CD4-positive, alpha-beta T cell treated with Interleukin-4 for 1 hour (primary cell): ENCODE data around the gene NCAN.
"Not testable (repeated sequence)": the region's sequence is repeated elsewhere in the genome, so short reads cannot be mapped to it uniquely, and the experiment has no call there.

Source experiments
- DNase-seq, 2 donors: peaks; one replicate each; pipeline ENCODE4 v3.0.0-alpha.2; 2020 to 2022

Gene NCAN

GRCh38 chr19:19201697-19202630, 9.8 kb upstream of the NCAN start:
- DNase-seq = no peak

DNA sequence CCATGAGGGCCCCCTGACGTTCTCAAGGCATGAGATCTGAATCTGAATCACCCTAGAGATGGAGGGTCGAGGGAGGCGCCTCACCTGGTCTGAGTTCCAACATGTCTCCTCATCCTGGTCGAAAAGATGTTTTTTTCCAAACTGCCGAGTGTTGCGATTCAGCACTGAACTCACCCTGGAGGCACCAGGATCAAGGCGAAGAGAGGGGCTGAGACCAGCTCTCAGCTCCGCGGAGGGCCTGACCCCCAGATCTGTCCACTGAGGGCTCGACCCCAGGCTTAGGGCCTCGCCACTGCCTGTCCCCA, 9.1 kb upstream of the NCAN start:
- no peak for DNase-seq

- peak; percentile 92 to 93 for DNase-seq
Observed at GRCh38 chr19:19203012-19203856, 8.5 kb upstream of the NCAN start, which contains the start of gene NR2C2AP. TSS of gene NR2C2AP (minus strand) at chr19:19203414. CDS start at chr19:19203060, 354 bp downstream.

DNA sequence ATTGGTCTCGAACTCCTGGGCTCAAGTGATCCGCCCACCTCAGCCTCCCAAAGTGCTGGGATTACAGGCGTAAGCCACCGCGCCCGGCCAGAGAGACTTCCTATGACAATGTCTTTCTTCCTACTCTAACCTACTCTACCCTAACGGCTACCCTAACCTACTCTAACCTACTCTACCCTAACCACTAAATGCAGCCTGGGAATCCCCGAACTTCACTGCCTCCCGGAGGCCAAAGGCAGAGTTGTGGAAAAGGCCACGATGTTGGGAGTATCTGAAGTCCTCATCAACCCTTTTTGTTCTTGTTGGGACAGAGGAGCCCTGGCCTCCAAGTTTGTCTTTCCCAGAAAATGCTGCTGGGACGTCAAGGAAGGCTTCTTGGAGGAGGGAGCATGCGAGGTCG, 7.6 kb upstream of the NCAN start:
- DNase-seq = no peak

DNA sequence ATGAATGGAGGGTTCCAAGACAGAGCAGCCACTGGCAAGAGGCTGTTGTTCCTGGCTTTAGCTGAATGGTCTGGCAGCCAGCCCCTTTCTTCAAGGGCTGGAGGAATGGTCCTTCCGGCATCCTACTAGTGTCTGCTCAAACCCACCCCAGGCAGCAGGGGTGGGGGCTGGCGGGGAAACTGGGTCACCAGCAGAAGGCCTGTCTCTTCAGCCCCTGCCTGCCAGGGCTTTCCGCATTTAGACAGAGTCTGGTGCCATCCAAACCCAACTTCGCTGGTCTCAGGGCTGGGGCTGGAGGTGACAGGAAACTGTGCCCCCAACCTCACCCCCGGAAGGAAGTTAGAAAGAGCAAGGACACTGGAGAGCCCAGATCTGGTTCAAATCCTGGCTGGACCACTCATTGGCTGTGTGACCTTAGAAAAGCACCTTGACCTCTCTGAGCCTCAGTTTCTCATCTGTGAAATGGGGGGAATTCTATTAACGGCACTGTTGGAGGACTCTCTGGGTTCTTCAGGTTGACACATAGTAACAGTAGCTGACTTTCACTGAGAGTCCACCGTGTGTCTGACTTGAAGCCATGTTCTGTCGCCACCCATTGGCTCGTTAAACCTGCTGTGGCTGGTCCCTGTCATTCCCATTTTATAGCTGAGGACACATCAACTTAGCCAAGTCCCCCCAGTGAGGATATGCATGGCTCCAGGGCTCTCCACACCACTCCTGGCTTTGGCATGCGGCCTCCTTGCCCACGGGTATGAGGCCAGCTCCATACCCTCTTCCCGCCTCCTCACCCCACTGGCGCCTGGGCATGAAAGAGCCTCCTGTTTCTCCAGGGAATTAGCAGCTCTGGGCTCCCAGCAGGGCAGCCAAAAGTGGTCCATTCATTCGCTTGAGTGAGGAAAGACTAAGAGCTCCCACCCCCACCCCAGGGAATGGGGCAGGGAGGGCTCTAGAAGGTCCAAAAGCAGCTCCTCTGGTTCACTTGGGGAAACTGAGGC, 6.0 kb upstream of the NCAN start:
- no peak for DNase-seq

DNA sequence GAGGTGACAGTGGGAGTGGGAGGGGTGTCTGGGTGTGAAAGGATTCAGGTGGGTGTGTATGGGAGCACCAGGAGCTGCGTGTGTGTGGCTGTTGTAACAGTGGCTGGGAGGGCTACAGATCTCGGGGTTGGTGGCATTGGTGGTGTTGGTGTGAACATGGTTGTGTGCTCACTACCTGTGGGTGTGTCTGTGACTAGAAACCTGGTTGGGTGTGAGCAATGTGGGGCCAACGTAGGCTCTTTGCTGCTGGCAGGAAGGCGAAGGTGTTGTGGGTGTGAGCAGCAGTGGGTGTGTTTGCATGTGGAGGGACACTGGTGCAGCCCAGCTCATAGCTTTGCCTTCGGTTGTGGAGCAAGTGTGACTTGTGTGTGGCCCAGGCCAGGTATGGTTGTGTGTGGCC, 4.8 kb upstream of the NCAN start:
- no peak for DNase-seq

DNA sequence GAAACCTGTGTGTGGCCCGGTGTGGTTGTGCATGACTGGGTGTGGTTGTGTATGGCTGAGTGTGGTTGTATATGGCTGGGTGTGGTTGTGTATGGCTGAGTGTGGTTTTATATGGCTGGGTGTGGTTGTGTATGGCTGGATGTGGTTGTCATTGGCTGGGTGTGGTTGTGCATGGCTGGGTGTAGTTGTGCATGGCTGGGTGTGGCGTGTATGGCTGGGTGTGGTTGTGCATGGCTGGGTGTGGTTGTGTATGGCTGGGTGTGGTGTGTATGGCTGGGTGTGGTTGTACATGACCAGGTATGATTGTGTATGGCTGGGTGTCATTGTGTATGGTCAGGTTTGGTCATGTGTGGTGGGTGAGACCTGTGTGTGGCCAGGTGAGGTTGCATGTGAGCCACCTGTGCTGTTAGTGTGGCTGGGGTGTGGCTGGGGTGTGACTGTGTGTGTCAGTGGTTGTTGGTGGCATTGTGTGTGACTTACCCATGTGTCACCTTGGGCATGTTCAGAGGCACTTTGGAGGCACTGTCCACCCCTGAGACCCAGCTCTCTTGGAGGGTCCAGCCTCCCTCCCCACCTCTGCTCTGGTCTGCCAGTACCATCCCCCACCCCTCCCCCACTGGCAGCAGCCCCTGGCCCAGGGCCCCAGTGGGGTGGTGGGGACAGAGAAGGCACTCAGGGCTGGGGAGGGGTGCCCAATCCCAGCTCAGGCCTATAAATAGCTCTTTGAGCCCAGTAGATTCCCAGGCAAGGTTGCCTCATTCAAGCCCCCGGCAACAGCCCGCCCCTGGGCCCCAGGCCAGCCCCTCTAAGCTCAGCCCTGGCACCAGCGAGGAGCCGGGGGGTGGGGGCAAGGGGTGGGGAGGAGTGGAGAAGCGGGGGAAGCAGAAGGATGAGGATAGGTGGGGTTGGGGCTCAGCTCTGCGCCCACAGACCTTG, 3.9 kb upstream of the NCAN start:
- no peak for DNase-seq

DNA sequence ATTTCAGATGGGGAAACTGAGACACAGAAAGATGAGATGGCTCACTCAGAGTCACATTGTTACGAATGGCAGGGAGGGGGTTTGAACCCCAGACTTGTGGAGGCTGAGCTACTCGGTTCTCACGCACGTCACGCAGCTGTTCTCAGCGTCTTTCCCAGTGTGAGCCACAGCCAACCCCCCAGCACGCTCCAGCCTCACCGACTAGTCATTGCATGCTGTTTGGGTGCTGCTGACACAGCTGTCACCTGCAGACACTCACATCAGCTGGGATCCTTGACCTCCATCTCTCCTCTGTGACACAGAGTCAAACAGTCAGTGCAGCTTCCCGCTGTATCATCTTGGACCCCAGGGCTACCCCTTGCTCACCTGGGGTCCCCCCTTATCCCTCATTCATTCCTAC, 2.4 kb upstream of the NCAN start:
- DNase-seq = no peak

DNA sequence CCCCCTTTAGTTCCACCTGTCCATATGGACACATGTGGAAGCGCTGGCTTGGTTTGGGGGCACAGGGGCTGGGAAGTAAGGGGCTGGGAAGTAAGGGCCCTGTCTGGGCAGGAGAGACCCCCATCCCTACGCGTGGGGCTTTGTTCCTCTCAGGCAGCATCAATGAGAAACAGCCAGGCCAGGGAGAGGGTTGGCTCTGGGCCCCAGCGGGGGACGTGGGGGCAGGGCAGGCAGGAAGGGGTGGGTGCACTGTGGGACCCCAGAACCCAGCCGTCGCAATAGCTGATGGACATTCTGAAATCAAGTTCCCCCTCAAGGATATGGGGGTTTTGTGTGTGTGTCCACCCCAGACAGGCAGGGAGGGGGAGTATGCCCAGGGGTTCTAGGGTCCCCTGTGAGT, 1.2 kb downstream of the NCAN start:
- DNase-seq = no peak

GRCh38 chr19:19213426-19214158, 1.8 kb downstream of the NCAN start:
- no peak for DNase-seq

DNA sequence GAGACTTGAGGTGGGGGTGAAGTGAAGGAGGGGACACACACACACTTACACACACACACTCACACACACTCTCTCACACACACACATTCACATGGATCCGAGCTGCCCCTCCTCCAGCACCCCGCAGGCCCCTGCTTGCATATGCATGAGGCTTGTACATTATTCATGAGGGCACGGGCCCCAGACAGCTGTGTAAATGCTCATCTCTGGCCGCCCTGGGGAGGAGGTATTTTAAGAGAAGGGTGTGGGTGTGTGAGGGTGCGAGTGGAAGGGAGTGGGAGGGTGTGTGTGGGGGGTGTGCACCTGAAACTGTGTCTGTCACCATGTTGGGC, 2.4 kb downstream of the NCAN start:
- no peak for DNase-seq

- DNase-seq = no peak
Observed at GRCh38 chr19:19214892-19215291, 3.1 kb downstream of the NCAN start.

DNA sequence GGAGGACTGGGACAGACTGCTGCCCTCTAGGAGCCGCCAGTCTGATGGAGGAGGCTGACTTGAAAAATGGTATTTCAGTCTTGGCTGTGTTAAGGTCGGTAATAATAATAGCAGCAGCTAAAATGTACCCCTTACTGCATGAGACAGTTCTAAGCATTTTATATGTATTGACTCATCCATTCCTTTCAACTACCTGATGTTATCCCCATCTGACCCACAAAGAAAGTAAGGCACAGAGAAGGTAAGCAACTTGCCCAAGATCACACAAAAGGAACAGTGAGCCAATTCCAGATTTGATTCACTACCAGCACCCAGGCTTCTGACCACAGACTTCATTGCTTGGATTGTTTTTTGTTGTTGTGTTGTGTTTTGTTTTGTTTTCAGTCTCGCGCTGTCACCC, 4.0 kb downstream of the NCAN start:
- DNase-seq = no peak

GRCh38 chr19:19217099-19217498, 5.3 kb downstream of the NCAN start:
- DNase-seq = peak in 1 of 2 donors; percentile 13

- DNase-seq = no peak
Observed at GRCh38 chr19:19218911-19219310, 7.2 kb downstream of the NCAN start.

- DNase-seq = not testable (repeated sequence)
Observed at GRCh38 chr19:19221000-19221399, 9.2 kb downstream of the NCAN start.

GRCh38 chr19:19223060-19223459, 11.3 kb downstream of the NCAN start:
- no peak for DNase-seq

GRCh38 chr19:19223636-19224035, 11.9 kb downstream of the NCAN start:
- no peak for DNase-seq

GRCh38 chr19:19224150-19224851, 12.5 kb downstream of the NCAN start:
- DNase-seq = no peak

DNA sequence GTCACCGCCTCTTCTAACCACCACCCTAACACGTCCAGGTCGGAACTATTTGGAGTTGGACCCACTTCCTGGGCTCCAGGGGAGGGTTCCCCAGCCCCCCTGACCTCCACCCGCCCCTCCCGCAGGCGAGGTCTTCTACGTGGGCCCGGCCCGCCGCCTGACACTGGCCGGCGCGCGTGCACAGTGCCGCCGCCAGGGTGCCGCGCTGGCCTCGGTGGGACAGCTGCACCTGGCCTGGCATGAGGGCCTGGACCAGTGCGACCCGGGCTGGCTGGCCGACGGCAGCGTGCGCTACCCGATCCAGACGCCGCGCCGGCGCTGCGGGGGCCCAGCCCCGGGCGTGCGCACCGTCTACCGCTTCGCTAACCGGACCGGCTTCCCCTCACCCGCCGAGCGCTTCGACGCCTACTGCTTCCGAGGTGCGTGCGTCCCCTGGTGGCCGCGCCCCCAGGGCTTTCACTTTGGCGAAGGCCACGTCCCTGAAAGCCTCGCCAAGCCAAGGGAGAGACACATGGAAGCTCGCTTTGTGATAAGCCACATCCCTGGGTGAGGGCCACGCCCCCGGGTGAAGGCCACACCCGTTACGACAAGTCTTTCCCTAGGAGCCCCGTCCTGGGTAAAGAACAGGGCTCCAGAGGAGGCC, 13.2 kb downstream of the NCAN start:
- DNase-seq = peak; percentile 78 to 80
